Measurements from ENCODE around the gene CDK10.

GRCh38 chr16:89727406-89728120 is 41.1 kb downstream of the CDK10 start:
- no peak for TF ChIP-seq HDGF (IDR thresholded peaks at IDR 0.05; ENCODE audit: borderline replicate concordance)
- no peak for TF ChIP-seq FOXM1 (IDR thresholded peaks at IDR 0.05; ENCODE audit: borderline replicate concordance)

Data from HEK293T (cell line).